Keratinocyte (primary cell): ENCODE measurements around the gene CCDC172.

Experiments
- CTCF ChIP-seq, 3 experiments: IDR thresholded peaks in 1 of 3; conservative IDR thresholded peaks in 1 of 3; optimal IDR thresholded peaks in 1 of 3; 2 replicates in 2 of 3; 3 replicates in 1 of 3; pipeline versions ENCODE3 to v1.5.1; 2011; ENCODE audit warnings: low read length in 3 of 3, mild to moderate bottlenecking in 3 of 3, moderate library complexity in 2 of 3, control low read depth in 1 of 3, inconsistent platforms in 1 of 3; ENCODE audit not compliant: insufficient read depth in 2 of 3; ENCODE audit errors: extremely low read depth in 1 of 3
- EZH2 ChIP-seq: IDR thresholded peaks from one replicate; pipeline ENCODE4 v1.6.1; 2012; ENCODE audit warnings: inconsistent platforms, mild to moderate bottlenecking, low read length, moderate library complexity

- TF ChIP-seq EZH2 (no peak), CTCF (optimal IDR thresholded peaks at IDR 0.05 in 1 of 3, IDR thresholded peaks at IDR 0.05 in 1 of 3, conservative IDR thresholded peaks at IDR 0.05 in 1 of 3; ENCODE audit: extremely low read depth in 1 of 3, insufficient read depth in 2 of 3, low read length in 3 of 3) (no peak)
Measured at GRCh38 chr10:116307455-116307854, 16.8 kb upstream of the CCDC172 start.
